ENCODE results near the gene C1RL.

- no peak for TF ChIP-seq CTCF (conservative IDR thresholded peaks at IDR 0.05)
- no peak for TF ChIP-seq EZH2 (IDR thresholded peaks at IDR 0.05; ENCODE audit: low read depth)
Observed at GRCh38 chr12:7069386-7069785, 39.6 kb downstream of the C1RL start.

All from PC-9 (cell line).